Mesothelial cell of epicardium (in vitro differentiated cells): ENCODE measurements around the gene SKOR1. TPM values are rescaled to one million over a fixed set of nuclear protein-coding genes. Genes with fewer than 3 reads are reported as not detected.

Experiments
- DNase-seq, 2 experiments: peaks; one replicate each; pipeline ENCODE4 v3.0.0; 2021; ENCODE audit warnings: low spot score in 2 of 2; ENCODE audit not compliant: unreplicated experiment in 2 of 2
- H3K27ac Mint-ChIP-seq: 2 replicates; pipeline ENCODE4 v1.8.0; 2021; ENCODE audit warnings: mixed read lengths
- H3K27me3 Mint-ChIP-seq: 2 replicates; pipeline ENCODE4 v1.8.0; 2021; ENCODE audit warnings: low read depth, mixed read lengths
- H3K36me3 Mint-ChIP-seq: 2 replicates; pipeline ENCODE4 v1.8.0; 2021; ENCODE audit warnings: mixed read lengths
- H3K4me1 Mint-ChIP-seq: 2 replicates; pipeline ENCODE4 v1.8.0; 2021; ENCODE audit warnings: mixed read lengths
- H3K4me3 Mint-ChIP-seq: 2 replicates; pipeline ENCODE4 v1.8.0; 2021; ENCODE audit warnings: mild to moderate bottlenecking, moderate library complexity, mixed read lengths
- H3K9me3 Mint-ChIP-seq: 2 replicates; pipeline ENCODE4 v1.8.0; 2021; ENCODE audit warnings: mixed read lengths
- total RNA-seq: library from RNA; stranded (reverse); gene quantifications from 3 replicates; pipeline ENCODE4 v1.2.1, GENCODE V29; 2021
- TF ChIP-seq, protein P1 (sequence below): fragments of 200-600 bp; sonication (generic); IDR thresholded peaks from one replicate; pipeline ENCODE4 v1.5.0; 2021; ENCODE audit warnings: antibody characterized with exemption; ENCODE audit not compliant: unreplicated experiment

SKOR1 gene
- total RNA-seq, 1 donor from 2014 or later = 1.1 TPM

DNA sequence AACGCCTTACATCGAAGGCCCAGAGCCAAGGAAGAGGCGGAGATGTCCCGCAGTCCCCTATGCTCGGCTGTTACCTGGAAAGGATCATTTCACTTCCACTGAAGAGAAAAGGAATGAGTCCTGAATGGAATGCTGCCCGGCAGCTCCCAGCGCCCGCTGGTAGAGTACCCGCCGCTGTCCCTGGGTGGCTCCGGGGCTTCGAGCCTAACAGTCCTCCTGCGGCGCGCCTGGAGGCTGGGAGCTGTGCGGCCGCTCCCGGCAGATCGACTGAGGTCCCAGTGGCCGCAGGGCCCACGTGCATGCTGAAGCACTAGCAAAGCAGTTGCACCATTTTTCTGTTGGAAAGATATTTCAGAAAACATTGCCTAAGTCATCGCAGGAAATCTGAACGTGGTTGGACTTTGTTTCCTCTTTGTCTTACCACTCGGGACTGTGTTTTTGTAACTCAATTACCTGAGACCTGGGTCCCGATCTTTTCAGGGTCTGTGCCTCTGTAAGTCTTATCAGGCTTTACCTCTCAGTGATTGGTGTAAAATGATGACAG lies 13.6 kb downstream of the SKOR1 start:
- Mint-ChIP-seq H3K9me3 (no peaks in the 10 kb centered on the region), H3K27ac (peak overlapping the region; percentile 99), H3K36me3 (no peaks in the 10 kb centered on the region), H3K4me1 (peaks cover 53% of the 10 kb centered on the region), H3K4me3 (peak overlapping the region; percentile 88), H3K27me3 (peaks cover 37% of the 10 kb centered on the region)
- DNase-seq = peak; percentile 69 to 77
- TF ChIP-seq, protein P1, sequence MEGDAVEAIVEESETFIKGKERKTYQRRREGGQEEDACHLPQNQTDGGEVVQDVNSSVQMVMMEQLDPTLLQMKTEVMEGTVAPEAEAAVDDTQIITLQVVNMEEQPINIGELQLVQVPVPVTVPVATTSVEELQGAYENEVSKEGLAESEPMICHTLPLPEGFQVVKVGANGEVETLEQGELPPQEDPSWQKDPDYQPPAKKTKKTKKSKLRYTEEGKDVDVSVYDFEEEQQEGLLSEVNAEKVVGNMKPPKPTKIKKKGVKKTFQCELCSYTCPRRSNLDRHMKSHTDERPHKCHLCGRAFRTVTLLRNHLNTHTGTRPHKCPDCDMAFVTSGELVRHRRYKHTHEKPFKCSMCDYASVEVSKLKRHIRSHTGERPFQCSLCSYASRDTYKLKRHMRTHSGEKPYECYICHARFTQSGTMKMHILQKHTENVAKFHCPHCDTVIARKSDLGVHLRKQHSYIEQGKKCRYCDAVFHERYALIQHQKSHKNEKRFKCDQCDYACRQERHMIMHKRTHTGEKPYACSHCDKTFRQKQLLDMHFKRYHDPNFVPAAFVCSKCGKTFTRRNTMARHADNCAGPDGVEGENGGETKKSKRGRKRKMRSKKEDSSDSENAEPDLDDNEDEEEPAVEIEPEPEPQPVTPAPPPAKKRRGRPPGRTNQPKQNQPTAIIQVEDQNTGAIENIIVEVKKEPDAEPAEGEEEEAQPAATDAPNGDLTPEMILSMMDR = no peak

GRCh38 chr15:67839499-67839928 lies 14.2 kb downstream of the SKOR1 start:
- Mint-ChIP-seq H3K9me3 (no peaks in the 10 kb centered on the region), H3K27me3 (peaks cover 31% of the 10 kb centered on the region), H3K4me1 (peaks cover 55% of the 10 kb centered on the region), H3K27ac (peak overlapping the region; percentile 99), H3K36me3 (no peaks in the 10 kb centered on the region), H3K4me3 (peak overlapping the region; percentile 88)
- no peak for DNase-seq
- TF ChIP-seq, protein P1 = no peak

- H3K36me3 Mint-ChIP-seq = no peaks in the 10 kb centered on the region
- H3K4me3 Mint-ChIP-seq = peak within 1 kb of the TSS; percentile 88
- no peaks in the 10 kb centered on the region for H3K9me3 Mint-ChIP-seq
- TF ChIP-seq, protein P1 = no peak
- H3K4me1 Mint-ChIP-seq = peaks cover 60% of the 10 kb centered on the region
- peak; percentile 84 to 91 for DNase-seq
- peak within 1 kb of the TSS; percentile 99 for H3K27ac Mint-ChIP-seq
- H3K27me3 Mint-ChIP-seq = peaks cover 24% of the 10 kb centered on the region
These were observed 14.8 kb downstream of the SKOR1 start, which contains the start of gene RNU6-1 for GRCh38 chr15:67839929-67840748. TSS of gene RNU6-1 (minus strand) at chr15:67840045.

DNA sequence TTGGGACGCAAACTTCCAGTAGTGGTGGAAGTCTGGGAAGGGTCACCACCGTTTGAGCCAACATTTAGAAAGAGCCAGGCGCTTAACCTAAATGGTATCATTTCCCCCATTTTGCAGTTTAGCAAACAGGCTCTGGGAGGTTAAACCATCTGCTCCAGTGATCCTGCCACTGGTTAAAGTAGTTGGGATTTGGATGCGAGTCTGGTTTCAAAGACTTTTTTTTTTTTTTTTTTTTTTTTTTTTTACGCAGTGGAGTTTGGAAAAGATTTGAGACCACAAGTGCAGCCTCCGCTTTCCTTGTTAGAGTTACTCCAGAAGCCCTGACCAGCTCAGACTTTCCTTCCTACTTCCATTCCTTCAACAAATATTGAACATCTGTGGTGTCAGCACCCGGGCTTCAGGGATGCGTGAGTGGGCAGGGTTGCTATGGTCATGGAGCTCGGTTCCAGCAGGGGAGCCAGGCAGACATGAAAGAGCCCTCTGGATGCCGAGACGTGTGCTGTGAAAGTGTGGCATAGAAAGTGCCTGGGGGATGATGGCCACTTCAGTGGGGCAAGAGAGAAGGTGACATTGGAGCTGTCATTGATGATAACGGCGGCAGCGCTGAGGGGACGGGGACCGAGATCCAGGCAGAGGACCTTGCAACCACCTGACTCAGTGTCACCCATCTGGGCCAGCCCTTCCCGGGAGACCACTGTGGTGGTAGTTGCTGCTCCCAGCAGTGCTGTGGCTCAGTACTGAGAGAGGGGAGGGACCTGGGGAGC lies 15.6 kb downstream of the SKOR1 start:
- Mint-ChIP-seq H3K27me3 (peaks cover 16% of the 10 kb centered on the region), H3K4me3 (peak overlapping the region; percentile 88), H3K9me3 (no peaks in the 10 kb centered on the region), H3K4me1 (peaks cover 62% of the 10 kb centered on the region), H3K27ac (peak overlapping the region; percentile 99), H3K36me3 (no peaks in the 10 kb centered on the region)
- TF ChIP-seq, protein P1 = no peak
- no peak for DNase-seq

- Mint-ChIP-seq H3K4me1 (peaks cover 60% of the 10 kb centered on the region), H3K27ac (peak overlapping the region; percentile 99), H3K27me3 (peaks cover 11% of the 10 kb centered on the region), H3K36me3 (no peaks in the 10 kb centered on the region), H3K9me3 (no peaks in the 10 kb centered on the region), H3K4me3 (peak overlapping the region; percentile 88)
- TF ChIP-seq, protein P1 = no peak
- no peak for DNase-seq
These were observed 16.1 kb downstream of the SKOR1 start for GRCh38 chr15:67841513-67841762.
